ENCODE results near the gene PLEKHO2. TPM values are rescaled to one million over a fixed set of nuclear protein-coding genes. Genes with fewer than 3 reads are reported as not detected.

PLEKHO2 gene
- total RNA-seq, 4 donors from 2014 or later, result 41.5 to 103 (median 51.2) TPM

DNA sequence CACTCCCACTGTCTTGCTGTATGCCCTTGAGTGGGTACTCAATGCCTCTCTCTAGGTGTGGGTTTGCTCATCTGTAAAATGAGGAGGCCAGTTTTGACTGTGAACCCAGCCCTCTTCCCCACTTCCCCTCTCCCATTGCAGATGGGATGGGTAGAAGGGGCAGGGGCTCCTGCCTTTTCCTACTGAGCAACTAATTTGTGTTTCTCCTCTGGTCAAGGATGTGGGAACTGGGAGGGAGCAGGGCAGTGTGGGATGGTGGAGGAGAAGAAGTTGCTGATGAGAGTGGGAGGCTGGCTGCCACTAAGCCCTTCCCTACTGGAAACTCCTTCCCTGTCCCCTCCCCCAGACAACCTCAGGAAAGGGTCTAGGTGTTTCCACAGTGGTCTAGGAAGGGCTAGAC is 49.8 kb downstream of the PLEKHO2 start:
- intact Hi-C loops (cut with DNase I), result no loop called here
- H3K36me3 ChIP-seq, result no peaks in the 10 kb centered on the region
- H3K4me3 ChIP-seq, result no peak overlapping the region
- no peak for DNase-seq (ENCODE audit: extremely low spot score)
- H3K27ac ChIP-seq (replicated peaks in 1 of 4), result peak overlapping the region in 1 of 4 donors; percentile 81
- no peak for TF ChIP-seq EP300 (IDR thresholded peaks at IDR 0.05)
- TF ChIP-seq, protein P1, sequence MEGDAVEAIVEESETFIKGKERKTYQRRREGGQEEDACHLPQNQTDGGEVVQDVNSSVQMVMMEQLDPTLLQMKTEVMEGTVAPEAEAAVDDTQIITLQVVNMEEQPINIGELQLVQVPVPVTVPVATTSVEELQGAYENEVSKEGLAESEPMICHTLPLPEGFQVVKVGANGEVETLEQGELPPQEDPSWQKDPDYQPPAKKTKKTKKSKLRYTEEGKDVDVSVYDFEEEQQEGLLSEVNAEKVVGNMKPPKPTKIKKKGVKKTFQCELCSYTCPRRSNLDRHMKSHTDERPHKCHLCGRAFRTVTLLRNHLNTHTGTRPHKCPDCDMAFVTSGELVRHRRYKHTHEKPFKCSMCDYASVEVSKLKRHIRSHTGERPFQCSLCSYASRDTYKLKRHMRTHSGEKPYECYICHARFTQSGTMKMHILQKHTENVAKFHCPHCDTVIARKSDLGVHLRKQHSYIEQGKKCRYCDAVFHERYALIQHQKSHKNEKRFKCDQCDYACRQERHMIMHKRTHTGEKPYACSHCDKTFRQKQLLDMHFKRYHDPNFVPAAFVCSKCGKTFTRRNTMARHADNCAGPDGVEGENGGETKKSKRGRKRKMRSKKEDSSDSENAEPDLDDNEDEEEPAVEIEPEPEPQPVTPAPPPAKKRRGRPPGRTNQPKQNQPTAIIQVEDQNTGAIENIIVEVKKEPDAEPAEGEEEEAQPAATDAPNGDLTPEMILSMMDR (IDR thresholded peaks at IDR 0.05), result no peak
- no peak for TF ChIP-seq POLR2A (IDR thresholded peaks at IDR 0.05; ENCODE audit: low read depth)
- H3K27me3 ChIP-seq, result no peaks in the 10 kb centered on the region
- H3K4me1 ChIP-seq, result peaks cover 41 to 42% (median 41%) of the 10 kb centered on the region in 4 donors
- no peaks in the 10 kb centered on the region for H3K9me3 ChIP-seq

DNA sequence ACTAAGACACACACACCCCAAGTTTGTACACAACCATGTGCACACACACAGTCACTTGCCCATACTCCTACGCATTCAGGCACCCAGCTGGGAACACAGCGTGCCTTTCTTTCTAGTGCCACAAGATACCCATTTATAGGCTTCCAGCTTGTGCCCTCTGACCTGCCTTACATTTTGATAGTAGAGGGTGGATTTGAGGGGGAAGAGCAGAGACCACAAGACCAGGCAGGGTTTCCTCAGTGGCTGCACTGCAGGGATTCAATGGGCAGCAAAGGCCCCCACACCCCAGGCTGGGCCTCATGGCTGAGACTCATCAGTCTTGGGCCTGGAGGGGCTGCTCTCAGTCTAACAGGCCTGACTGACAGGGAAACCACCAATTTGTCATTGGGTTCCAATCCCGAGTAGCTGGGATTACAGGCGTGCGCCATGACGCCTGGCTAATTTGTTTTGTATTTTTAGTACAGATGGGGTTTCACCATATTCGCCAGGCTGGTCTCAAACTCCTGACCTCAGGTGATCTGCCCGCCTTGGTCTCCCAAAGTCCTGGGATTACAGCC is 51.2 kb downstream of the PLEKHO2 start:
- intact Hi-C loops (cut with DNase I), result no loop called here
- Histone ChIP-seq H3K9me3 (no peaks in the 10 kb centered on the region), H3K27ac (replicated peaks in 1 of 4) (peak overlapping the region; percentile 73 to 81 (median 78)), H3K4me1 (peaks cover 54 to 55% (median 54%) of the 10 kb centered on the region in 4 donors), H3K27me3 (no peaks in the 10 kb centered on the region), H3K4me3 (peak overlapping the region in 1 of 4 donors; percentile 54), H3K36me3 (no peaks in the 10 kb centered on the region)
- DNase-seq (ENCODE audit: extremely low spot score), result no peak
- WGBS, result 96% methylated on average over 4 of the region's 8 CpGs
- TF ChIP-seq POLR2AphosphoS5 (IDR thresholded peaks at IDR 0.05) (no peak), EP300 (IDR thresholded peaks at IDR 0.05) (no peak), POLR2A (IDR thresholded peaks at IDR 0.05; ENCODE audit: low read depth) (no peak)
- TF ChIP-seq, protein P1 (IDR thresholded peaks at IDR 0.05), result no peak

DNA sequence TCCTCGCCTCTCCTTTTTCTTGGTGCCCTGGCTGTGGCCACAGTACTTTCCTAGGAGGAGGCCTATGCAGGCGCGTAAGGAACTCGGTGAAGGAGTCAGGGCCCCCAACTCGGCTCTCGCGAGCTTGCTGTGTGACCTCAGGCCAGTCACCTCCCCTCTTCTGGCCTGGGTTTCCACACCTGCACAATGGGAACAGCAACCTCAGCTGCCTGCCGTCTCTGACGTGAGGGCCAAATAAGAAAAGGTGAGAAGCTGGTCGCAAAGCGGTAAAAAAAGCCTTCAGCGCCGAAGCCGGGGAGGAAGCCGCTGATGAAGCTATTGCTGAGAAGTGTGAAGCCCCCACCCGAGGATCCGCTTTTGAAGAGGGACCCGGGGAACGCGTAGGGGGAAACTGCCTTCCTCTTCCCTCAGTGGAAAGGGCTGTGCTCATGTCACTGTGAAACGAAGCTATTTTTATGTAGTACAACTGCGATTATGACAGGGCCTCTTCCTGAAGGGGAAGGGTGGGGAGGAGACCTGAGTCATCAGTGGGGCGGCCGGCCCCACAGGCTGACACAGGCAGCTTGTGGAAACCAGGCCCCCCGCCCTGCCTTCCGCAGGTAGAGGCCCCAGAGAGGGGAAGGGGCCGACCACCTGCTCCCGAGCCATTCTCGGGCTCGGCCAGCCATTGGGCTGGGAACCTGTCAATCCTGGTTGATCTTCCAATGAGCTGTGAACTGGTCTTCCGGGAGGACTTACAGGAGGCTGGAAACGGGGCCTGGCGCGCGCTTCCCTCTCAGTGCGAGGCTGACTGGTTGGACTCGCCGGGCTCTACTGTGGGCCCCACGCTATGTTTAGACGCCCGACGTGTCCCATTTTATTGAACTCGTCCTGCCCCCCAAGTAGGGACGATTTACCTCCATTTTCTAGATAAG is 52.0 kb downstream of the PLEKHO2 start:
- no peaks in the 10 kb centered on the region for H3K36me3 ChIP-seq
- no peak for TF ChIP-seq EP300 (IDR thresholded peaks at IDR 0.05)
- peak; percentile 78 to 81 for TF ChIP-seq POLR2AphosphoS5 (IDR thresholded peaks at IDR 0.05)
- 36% methylated on average over 23 of the region's 44 CpGs for WGBS
- peak; percentile 98 for DNase-seq (ENCODE audit: extremely low spot score)
- H3K9me3 ChIP-seq, result no peaks in the 10 kb centered on the region
- no peaks in the 10 kb centered on the region for H3K27me3 ChIP-seq
- intact Hi-C loops (cut with DNase I), result no loop called here
- peak overlapping the region; percentile 37 to 54 (median 40) for H3K4me3 ChIP-seq
- peak overlapping the region; percentile 73 to 81 (median 78) for H3K27ac ChIP-seq (replicated peaks in 1 of 4)
- H3K4me1 ChIP-seq, result peaks cover 60% of the 10 kb centered on the region in 4 donors

DNA sequence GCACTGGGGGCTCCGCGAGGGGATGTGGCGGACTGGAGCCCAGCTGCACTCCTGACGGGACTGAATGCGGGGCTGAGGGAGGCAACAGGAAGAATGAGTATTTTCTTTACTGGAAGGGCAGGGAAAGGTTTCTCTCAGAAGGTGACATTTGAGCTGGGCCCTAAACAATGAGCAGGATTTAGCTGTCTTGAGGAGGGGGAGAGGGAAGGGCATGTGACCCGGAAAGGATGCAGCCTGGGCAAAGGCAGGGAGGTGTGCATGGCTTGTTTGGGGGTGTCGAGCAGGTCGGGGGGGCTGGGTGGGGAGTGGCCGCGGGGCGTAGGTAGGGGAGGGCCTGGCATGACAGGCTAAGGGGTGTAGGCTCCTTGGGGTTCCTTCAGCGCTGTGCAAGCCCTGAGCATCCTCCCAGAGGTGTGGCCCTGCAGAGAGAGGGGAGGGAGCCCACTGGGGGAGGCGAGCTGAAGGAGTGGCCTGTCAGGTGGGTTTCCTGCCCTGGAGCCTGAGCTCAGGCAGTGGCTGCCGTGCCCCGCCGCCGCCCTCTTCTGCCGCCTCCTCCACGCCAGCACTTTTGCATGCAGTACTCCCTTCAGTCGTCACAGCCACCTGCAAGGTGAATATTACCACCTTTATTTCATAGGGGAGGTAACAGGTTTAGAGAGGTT is 52.8 kb downstream of the PLEKHO2 start:
- no peak for TF ChIP-seq POLR2AphosphoS5 (IDR thresholded peaks at IDR 0.05)
- no peak for TF ChIP-seq POLR2A (IDR thresholded peaks at IDR 0.05; ENCODE audit: low read depth)
- TF ChIP-seq EP300 (IDR thresholded peaks at IDR 0.05), result no peak
- TF ChIP-seq, protein P1 (IDR thresholded peaks at IDR 0.05), result no peak
- H3K4me3 ChIP-seq, result peak overlapping the region; percentile 37 to 54 (median 40)
- peaks cover 60 to 63% (median 60%) of the 10 kb centered on the region in 4 donors for H3K4me1 ChIP-seq
- no peak for DNase-seq (ENCODE audit: extremely low spot score)
- WGBS, result 52% methylated on average over 14 of the region's 20 CpGs
- H3K9me3 ChIP-seq, result no peaks in the 10 kb centered on the region
- peak overlapping the region; percentile 73 to 81 (median 78) for H3K27ac ChIP-seq (replicated peaks in 1 of 4)
- no peaks in the 10 kb centered on the region for H3K27me3 ChIP-seq
- H3K36me3 ChIP-seq, result no peaks in the 10 kb centered on the region
- intact Hi-C loops (cut with DNase I), result no loop called here

Measured in esophagus muscularis mucosa (tissue), 4 donors.